ENCODE measurements around the gene MDFIC. TPM values are rescaled to one million over a fixed set of nuclear protein-coding genes. Genes with fewer than 3 reads are reported as not detected.

Gene MDFIC
- total RNA-seq, 1 donor from 2014 or later, result 39.0 TPM

- Histone ChIP-seq H3K9me3 (no peaks in the 10 kb centered on the region), H3K36me3 (no peaks in the 10 kb centered on the region), H3K27me3 (no peaks in the 10 kb centered on the region), H3K27ac (no peak overlapping the region), H3K4me1 (peaks cover 20% of the 10 kb centered on the region), H3K4me3 (no peak overlapping the region)
- intact Hi-C loops (cut with DNase I), result no loop called here
- DNase-seq (no peak), ATAC-seq (no peak)
- TF ChIP-seq CTCF (IDR thresholded peaks at IDR 0.05), result no peak
These were observed 20.7 kb downstream of the MDFIC start for GRCh38 chr7:114942446-114943175.

- Histone ChIP-seq H3K27me3 (no peaks in the 10 kb centered on the region), H3K27ac (no peak overlapping the region), H3K4me3 (no peak overlapping the region), H3K4me1 (peaks cover 17% of the 10 kb centered on the region), H3K9me3 (no peaks in the 10 kb centered on the region), H3K36me3 (no peaks in the 10 kb centered on the region)
- DNase-seq (no peak), ATAC-seq (no peak)
- intact Hi-C loops (cut with DNase I), result no loop called here
- TF ChIP-seq CTCF (IDR thresholded peaks at IDR 0.05), result no peak
These were observed 21.6 kb downstream of the MDFIC start for GRCh38 chr7:114943530-114943929.

DNA sequence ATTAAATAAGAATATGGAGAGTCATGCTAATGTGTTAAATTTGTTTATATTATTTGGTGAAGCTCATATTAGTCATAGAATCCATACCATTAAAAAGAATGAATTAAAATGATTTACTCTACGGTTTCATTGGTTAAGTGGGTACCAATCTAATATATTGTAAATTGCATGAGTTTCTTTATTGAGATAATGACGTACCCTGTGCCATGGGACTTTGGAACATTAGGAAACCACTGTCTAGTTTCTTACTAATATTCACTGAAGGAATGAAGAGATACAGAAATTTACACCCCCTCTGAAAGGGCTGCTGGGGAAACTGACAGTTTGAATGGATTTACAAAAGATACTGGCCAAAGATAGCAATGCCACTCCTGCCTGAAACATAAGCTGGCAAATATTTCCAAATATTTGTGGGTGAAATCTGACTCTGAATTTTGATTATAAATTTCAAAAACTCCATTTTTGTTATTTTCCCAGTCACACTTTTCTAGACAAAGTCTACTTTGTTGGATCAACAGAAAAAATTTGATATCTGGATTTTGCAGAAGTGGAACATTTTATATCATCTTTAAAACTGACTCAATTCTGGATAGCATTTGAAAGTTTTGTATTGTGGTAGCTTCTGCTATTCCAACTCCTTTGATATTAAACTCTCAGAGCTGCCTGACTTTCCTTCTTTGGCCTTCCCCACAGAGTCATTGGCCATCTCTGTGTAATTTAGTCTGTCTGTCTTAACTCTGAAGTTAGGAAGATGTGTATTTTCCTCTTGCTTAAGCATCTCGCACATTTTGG lies 22.3 kb downstream of the MDFIC start:
- Histone ChIP-seq H3K4me1 (peaks cover 23% of the 10 kb centered on the region), H3K4me3 (no peak overlapping the region), H3K9me3 (no peaks in the 10 kb centered on the region), H3K27ac (peak overlapping the region; percentile 47), H3K27me3 (no peaks in the 10 kb centered on the region), H3K36me3 (no peaks in the 10 kb centered on the region)
- intact Hi-C loops (cut with DNase I), result no loop called here
- DNase-seq (no peak), ATAC-seq (no peak)
- no peak for TF ChIP-seq CTCF (IDR thresholded peaks at IDR 0.05)

DNA sequence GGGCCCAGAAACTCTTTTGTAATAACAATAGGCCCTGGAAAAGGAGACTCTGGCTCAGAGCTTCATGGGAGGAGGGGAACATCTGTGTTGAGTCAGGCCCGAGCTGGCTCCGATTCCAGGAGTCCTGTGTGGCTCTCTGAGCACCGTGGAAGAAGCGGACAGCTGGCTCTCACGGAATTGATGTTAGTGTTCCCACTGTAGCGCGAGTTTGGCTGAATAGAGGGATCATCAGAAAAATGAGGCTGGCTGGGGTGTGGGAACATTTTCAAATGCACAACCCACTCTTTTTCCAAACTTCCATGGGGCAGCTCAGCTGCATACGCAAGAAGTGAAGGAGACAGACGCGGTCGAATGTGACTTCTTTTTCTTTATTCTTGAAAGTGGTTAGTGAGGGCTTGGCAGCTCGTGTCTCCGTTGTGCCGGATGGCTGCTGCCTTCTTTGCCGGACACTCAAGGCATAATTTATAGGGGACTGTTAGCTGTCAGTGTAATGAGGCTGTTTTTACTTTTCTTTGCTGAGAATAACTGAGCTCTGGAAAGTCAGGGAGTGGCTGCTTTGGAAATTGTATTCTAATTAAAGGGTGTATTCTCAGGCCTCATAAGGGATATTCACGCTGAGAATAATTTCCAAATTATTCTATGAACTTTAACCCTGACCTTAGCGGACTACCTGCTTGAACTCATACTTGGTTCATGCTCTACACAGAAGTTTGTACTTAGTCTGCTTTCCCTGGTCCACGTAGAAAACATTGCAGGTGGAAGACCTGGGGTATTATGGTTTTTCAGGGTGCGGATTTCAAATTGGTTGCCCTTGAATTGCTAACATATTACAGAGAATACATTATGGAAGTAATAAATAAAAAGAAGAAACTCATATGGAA lies 23.1 kb downstream of the MDFIC start:
- no peaks in the 10 kb centered on the region for H3K27me3 ChIP-seq
- H3K36me3 ChIP-seq, result no peaks in the 10 kb centered on the region
- no peak for TF ChIP-seq CTCF (IDR thresholded peaks at IDR 0.05)
- ATAC-seq (peak; percentile 62), DNase-seq (no peak)
- H3K4me3 ChIP-seq, result no peak overlapping the region
- H3K9me3 ChIP-seq, result no peaks in the 10 kb centered on the region
- intact Hi-C loops (cut with DNase I), result no loop called here
- H3K4me1 ChIP-seq, result peaks cover 23% of the 10 kb centered on the region
- H3K27ac ChIP-seq, result peak overlapping the region; percentile 47

- ATAC-seq, result no peak
- Histone ChIP-seq H3K9me3 (no peaks in the 10 kb centered on the region), H3K27ac (no peak overlapping the region), H3K36me3 (no peaks in the 10 kb centered on the region), H3K4me3 (no peak overlapping the region), H3K4me1 (peaks cover 14% of the 10 kb centered on the region), H3K27me3 (no peaks in the 10 kb centered on the region)
- intact Hi-C loops (cut with DNase I), result no loop called here
- TF ChIP-seq CTCF (IDR thresholded peaks at IDR 0.05), result no peak
- no peak for DNase-seq
These were observed 27.3 kb downstream of the MDFIC start for GRCh38 chr7:114949231-114949630.
